ENCODE measurements around the gene ADH1C.
"Not testable (repeated sequence)": the region's sequence is repeated elsewhere in the genome, so short reads cannot be mapped to it uniquely, and the experiment has no call there.

The ADH1C gene

DNA sequence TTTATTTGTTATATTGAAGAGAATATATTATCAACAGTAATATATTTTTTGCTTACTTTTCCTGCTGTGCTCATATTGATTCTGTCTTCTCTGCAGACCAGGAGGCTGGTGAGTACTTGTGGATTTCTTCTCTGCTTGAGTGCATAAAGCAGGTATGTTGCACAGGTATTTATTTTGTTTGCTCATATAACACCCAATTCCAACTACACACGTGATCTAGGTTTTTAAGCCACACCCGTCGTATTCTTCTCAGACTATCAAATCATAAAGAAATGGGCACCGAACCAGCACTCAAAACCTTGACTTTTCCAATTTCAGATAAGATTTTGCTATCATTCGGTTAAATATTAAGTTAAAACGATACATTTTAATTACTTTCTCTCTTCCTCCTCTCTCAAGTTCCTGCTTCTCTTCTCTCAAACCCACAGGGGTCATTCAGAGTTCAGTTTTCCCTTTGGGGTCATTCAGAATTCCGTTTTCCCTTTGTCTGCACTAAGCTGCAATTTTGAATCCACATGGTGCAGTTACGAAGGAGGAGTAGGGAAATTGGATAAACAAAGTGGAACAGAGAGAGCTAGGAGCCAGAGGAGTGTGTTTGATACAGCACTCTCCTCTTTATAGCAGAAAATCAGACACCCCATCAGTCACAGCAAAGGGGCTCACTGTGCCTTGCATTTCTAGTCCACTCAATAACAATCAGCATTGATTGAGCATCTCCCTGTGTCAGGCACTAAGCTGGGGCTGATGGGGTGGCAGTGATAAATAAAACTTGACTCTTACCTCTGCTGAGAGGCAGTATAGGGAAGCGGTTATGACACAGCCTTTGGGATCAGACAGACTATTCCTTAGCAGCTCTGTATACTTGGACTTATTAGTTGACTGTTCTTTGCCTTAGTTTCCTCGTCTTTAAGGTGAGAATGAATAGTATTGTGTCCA is at the start of gene ADH1C:
ADH1C (minus strand) TSS at position 145 of the 936 bp plus-strand sequence; CDS start at position 74, 71 bp downstream.
- DNase-seq: no peak

DNA sequence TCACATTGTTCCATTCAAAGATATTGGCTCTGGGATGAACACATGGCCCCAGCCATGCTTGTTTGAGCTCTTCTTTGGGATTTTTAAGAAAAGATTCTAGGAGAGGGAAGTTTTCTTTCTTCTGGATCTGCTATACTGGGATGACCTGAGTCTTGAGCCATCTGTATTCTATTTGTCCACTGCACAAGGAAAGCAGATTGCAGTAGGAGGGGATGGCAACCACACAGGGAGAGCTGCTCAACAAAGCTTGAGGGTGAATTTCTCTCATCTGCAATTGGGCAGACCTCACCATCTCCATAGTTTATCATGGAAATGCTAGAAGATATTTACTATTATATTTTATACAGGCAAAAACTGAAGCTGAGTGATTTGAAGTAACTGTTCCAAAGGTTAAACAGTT is 48.3 kb upstream of the ADH1C start:
- DNase-seq: no peak

DNA sequence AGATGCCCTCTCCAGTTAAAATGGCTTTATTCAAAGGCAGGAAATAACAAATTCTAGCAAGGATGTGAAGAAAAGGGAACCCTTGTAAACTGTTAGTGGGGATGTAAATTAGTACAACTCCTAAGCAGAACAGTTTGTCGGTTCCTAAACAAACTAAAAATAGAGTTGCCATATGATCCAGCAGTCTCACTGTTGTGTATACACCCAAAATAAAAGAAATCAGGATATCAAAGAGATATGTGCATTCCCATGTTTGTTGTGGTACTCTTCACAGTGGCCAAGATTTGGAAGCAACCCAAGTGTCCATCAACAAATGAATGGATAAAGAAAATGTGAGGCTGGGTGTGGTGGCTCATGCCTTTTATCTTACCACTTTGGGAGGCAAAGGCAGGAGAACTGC is 46.5 kb upstream of the ADH1C start:
- DNase-seq: no peak

DNA sequence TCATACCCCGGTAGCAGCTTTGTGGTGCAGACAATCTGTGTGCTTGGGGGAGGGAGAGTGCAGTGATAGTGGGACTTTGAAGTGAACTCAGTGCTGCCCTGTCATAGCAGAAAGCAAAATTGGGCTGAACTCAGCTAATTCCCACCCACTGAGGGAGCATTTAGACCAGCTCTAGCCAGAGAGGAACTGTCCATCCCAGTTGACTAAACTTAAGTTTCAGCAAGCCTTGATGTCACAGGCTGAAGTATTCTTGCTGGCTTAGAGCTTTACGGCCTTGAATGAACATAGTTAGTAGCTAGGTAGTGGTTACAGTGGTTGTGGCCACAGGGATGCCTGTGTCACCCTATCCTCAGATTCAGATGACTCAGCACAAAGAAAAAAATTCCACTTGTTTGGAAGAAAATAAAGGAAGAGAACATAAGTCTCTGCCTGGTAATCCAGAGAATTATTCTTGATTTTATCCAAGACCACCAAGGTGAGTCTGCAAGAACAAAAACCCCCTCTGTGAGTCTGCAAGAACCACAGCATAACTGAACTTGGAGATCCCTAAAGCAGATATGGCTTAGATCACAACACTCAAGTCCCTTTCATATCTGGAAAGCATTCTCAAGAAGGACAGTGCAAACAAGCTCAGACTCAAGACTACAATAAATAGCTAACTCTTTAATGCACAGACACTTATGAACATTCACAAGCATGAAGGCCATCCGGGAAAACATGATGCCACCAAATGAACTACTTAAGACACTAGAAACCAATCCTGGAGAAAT is 43.2 kb upstream of the ADH1C start:
- no peak for DNase-seq

DNA sequence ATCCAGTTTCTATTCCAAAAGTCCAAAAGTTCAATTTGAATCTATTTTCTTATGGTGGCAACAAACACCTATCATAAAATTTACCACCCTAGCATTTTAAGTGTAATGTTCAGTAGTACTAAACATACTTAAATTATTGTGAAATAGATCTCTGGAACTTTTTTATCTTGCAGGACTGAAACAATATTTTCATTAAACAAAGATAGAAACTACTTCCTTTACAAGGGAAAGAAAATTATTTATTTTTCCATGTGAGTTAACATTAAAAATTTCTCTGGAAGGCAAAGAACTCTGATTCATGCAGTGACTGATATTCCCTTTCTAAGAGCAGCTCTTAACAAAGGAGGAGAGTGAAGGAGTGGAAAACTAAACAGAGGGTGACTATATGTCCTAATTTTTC is 42.4 kb upstream of the ADH1C start:
- DNase-seq: no peak

DNA sequence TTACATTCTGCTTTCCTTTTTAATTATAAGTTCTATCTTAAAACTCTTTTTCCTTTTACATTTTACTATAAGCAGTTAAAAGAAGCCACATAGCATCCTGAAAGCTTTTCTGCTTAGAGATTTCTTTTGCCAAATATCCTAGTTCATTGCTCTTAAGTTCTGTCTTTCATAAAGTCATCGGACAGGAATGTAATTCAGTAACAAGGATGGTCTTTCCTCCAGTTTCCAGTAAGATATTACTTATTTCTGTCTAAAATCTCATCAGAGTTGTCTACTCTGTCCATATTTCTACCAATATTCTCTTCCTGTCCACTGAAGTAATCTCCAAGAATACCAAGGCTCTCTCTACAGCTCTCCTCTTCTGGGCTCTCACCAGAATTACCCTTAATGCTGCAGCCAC is 37.5 kb upstream of the ADH1C start:
- no peak for DNase-seq

DNA sequence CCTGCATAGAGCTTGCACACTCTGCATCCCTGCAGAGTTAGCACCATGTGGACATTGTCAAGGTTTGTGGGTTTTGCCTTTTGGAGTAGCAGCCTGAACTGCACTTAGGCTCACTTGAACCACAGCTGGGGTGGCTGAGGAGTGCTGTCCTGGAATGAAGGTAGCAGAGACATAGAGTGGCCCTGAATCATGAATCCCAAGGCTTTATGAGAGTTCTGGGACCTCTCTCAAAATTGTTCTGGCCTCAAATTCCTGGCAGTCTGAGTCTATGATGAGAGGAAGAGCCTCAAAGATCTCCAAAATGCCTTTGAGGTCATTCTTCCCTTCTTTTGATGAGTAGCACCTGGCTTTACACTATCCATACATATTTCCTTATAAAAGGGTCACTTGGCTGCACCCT is 37.1 kb upstream of the ADH1C start:
- no peak for DNase-seq

DNA sequence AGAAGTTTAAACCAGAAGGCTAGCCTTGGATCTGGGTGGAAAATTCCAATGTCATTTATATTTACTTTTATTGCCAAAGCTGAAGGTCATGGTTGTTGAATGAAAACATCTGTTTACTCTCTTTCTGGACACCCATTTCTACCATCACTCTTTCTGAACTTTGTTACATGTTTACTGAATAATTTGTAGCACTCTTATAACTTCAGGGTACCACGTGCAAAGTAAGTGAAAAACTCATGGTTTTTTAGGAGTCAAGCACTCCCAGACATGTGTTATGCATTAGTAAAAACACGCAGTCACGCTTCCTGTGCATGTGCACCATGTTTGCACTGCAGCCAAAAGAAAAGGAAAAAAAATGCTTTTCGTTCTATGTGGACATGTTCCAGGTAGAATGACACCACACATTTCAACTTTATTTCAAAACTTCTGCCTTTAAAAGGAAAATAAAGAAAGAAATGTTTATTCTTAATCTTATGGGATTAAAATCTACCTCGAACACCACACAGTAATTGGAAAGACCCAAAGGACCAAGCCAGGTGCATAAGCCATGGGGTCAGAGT is 31.4 kb upstream of the ADH1C start:
- DNase-seq: no peak

DNA sequence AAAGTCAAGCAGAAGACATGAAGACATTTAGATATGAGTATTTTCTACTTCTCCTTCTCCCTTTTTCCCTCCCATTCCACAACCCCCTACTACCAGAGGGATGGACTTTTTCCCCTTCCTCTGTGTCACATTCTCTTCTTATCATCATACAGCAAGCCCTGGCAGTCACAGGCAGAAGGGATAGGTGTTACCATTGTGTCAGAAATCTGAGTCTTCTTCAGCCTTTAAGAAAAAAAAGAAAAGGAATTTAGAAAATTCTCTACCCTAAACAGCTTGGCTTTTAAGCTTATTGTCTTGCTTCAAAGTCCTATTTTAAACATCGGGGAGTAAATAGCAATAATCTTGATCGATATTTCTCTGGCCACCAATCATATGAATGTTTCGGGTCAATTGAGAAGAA is 30.9 kb upstream of the ADH1C start:
- no peak for DNase-seq

DNA sequence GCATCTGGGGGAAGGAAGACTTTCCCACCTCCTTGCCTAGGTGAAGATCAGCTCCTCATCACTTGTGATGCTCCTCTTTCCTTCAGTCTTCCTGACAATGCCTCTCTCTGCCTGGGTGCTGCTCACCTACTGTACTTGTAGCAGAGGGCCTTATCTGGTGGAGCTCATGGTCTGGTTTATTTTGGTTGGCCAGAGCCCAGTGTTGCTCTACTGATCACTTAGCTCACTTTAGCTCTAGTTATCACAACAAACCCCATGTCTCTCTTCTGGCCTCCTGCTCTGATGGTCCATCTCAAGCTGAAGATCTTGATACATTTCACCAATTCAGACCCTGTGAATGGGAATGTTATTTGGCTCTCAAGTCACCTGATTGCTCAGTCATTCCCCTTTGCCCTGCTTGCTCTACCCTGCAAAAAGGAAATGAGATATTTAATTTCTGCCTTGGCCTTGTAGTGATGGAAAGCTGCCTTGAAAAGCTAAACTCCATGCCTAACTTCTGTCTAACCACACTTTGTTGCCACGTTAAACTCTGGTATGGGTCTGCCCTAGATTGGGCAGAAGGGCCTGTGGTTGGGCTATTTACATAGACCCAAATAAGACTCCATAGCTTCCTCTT is 30.3 kb upstream of the ADH1C start:
- DNase-seq: no peak

DNA sequence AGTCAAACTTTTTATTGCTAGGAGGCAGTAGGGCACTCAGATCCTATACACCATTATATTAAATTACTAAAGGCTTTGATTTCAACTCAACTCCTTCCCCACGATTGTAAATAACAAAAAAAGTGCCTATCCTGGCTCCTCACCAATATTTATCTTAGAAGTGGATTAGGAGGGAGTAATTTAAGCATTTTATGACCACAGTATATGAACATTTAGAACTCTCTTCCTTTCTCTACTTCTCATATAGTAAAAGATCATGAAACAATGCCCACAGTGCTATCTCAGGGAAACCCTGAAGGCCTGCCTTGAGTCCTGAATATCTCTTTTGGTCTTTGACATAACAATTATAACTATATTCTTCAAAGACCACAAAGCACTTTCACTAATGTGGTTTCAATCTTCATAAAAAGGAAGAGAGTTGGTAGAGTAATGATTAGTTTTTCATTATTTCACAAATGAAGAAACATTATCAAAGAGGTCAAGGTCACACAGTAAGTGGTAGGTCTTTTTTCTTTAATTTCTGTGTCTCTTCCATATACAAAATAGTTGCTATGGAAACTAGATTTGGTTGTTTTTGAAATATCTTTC is 29.1 kb upstream of the ADH1C start:
- no peak for DNase-seq

DNA sequence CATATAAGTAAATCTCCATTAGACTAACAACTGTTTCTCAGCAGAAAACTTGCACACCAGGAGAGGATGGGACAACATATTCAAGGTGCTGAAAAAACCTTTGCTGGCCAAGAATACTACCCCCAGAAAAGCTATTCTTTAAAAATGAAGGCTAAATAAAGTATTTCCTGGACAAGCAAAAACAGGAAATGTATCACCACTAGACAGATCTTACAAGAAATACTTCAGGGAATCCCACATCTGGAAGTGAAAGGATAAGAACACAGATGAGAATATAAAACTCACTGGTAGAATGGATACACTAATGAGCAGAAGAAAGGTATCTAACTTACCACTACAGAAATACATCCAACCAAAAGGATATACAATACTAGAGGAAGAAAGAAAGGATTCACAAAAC is 27.0 kb upstream of the ADH1C start:
- DNase-seq: no peak

DNA sequence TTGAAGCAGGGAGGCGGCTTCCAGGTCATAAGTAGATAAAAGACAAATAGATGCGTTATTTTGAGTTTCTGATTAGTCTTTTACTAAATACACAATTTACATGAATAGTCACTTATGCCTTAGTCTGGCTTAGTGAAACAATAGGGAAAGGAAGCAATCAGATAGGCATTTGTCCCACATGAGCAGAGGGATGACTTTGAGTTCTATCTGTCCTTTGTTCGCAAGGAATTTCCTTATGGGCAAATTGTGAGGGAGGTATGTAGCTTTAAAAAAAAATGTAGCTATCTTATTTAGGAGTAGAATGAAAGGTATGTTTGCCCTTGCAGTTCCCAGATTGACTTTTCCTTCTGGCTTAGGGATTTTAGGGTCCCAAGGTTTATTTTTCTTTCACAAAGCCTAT is 26.3 kb upstream of the ADH1C start:
- no peak for DNase-seq

DNA sequence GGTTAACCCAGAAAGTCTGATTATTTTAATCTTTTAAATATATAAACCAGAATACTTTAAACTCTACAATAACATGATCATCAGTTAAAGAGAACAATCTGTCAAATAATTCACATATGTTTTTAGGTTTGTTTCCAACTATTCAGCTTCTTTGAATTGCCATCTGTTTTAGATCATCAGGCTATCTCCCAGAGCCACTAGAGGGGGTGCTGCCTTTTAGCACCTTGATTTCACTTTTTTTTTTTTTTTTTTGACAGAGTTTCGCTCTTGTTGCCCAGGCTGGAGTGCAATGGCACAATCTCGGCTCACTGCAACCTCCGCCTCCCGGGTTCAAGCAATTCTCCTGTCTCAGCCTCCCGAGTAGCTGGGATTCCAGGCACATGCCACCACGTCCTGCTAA is 24.8 kb upstream of the ADH1C start:
- not testable (repeated sequence) for DNase-seq

DNA sequence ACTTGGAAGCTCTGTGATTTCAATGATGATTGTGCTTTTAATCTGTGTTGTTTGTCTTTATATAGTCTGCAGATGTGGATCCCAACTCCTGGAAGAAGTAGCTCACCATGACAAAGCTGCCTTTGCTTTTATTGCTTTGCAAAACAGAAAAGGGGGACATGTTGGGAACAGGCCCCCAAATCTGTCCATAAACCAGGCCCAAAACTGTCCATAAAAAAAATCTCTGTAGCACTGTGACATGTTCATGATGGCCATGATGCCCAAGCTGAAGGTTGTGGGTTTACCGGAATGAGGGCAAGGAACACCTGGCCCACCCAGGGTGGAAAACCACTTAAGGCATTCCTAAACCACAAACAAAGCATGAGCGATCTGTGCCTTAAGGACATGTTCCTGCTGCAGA is 19.9 kb upstream of the ADH1C start:
- DNase-seq: not testable (repeated sequence)

DNA sequence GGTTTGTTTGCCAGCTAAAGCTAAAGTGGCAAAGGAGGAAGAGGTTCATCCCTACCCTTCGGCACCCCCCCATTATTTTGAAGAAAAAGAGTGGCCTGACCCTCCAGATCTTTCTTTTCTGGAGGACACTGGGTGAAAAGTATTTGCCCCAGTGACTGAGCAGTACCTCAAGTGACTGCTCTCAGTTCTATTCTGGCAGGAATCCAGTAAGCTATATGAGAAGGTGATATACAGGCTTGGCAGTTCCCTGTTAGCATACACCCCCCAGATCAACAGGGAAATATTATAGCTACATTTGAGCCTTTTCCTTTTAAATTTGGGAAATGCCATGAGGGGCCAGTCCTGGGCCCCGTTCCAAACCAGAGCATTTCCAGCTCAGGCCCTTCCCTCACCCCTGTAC is 15.3 kb upstream of the ADH1C start:
- not testable (repeated sequence) for DNase-seq

DNA sequence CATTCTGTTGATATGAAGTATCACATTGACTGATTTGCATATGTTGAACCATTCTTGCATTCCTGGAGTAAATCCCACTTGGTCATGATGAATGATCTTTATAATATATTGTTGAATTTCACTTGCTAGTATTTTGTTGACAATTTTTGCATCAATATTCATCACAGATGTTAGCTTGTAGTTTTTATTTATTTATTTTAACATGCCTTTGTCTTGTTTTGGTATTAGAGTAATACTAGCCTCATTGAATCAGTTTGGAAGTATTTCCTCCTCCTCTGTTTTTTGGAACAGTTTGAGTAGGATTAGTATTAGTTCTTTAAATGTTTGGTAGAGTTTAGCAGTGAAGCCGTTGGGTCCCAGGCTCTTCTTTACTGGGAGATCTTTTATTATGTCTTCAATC is 13.9 kb upstream of the ADH1C start:
- DNase-seq: no peak

DNA sequence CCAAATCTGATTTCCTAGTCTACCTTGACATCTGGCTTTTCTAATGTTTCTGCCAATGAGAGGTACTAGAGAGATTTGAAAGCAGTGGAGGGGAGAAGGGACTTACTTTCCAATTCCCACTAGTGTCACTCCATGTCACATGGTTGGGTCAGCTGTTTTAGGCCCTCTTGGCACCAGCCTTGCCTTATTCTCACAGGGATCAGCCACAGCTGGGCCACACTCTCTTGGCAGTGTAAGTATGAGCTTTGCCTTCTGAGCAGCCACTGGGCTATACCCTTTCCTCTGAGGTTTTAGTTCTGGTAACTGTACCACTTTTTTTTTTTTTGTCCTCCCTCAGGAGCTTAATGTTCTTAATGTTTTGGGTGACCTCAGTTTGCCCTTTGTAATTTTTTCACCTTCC is 10.2 kb upstream of the ADH1C start:
- no peak for DNase-seq

DNA sequence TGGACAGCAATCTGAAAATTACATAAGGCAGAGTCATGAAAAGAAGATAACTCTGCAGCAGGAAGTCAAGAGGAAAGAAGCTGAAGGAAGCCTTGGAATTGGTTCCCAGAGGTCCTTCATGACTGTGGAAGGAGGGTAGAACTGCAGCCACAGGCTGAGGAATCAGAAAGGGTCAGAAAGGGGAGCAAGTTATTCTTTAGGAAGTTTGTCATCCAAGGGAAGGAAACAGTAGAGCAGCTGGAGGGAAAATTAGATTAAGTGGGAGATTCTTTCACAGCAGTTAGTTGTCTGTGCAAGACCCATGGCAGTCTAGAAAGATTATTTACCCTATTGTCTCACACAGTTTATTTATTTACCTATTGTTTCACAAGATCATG is 9.3 kb upstream of the ADH1C start:
- no peak for DNase-seq

DNA sequence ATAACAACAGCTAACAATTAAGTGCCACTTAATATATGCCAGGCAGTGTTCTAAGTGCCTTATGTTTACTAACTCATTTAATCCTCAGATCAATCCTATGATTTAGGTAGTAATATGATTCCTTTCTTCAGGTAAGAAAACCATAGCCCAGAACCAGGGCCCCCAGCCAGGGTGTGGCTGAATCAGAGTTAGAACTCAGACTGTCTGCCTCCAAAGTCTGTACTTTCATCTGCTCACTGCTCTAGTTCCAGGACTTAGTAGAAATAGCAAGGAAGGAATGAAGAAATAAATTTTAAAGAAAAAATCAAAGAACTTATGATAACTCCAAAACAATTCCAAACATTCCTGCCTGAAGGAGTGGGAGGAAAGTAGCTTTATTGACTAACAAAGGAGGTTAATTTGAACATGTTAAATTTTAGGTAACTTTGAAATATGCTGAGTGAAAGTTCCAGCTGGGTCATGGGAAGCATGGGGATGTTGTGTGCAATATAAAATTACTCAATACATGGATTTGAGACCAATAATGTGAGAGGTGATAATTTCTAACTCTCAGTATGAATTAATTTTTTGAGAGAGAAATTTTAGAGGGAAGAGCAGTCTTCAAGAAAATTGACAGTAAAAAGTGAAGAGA is 8.8 kb upstream of the ADH1C start:
- no peak for DNase-seq

DNA sequence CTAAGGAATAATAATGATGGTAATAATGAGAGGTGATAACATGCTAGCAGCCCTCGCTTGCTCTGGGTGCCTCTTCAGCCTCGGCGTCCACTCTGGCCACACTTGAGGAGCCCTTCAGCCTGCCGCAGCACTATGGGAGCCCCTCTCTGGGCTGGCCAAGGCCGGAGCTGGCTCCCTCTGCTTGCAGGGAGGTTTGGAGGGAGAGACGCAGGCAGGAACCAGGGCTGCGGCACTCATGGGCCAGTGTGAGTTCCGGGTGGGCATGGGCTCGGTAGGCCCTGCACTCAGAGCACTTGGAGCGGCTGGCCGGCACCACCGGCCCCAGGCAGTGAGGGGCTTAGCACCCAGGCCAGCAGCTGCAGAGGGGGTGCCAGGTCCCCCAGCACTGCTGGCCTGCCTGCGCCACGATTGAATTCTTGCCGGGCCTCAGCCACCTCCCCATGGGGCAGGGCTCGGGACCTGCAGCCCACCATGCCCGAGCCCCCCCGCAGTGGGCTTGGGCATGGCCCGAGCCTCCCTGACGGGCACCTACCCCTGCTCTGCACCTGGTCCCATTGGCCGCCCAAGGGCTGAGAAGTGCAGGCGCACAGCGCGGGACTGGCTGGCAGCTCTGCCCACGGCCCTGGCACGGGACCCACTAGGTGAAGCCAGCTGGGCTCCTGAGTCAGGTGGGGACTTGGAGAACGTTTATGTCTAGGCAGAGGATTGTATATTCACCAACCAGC is 7.1 kb upstream of the ADH1C start:
- DNase-seq: no peak

DNA sequence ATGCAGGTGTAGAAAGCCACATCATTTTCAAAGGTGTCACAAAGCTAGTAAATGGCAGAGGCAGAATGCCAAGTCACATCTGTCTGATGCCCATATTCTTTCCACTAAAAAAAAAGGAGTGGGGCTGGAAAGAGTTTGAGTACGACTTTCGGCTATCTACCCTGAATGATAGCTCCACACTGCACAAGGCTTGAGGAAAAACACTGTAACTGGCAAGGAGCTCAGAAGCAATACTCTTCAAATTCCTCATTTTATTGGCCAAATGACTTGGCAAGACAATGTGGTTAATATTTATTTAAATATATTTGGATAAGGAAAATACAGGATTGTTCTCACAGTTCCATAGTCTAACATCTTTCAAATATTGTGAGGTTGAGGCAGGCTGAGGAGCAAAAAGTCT is 5.4 kb upstream of the ADH1C start:
- DNase-seq: no peak

Measured in NCI-H187 (cell line).